Choroid plexus epithelial cell (primary cell): Measurements from ENCODE around the gene STAG1.
A peak's percentile ranks its signal among the peaks of the same experiment; 100 is the strongest.
"Not testable (repeated sequence)": the region's sequence is repeated elsewhere in the genome, so short reads cannot be mapped to it uniquely, and the experiment has no call there.

ENCODE experiments used
- DNase-seq: peaks from one replicate; pipeline ENCODE4 v3.0.0-alpha.2; 2010; ENCODE audit warnings: low read depth
- H3K4me3 ChIP-seq: 2 replicates; pipeline ENCODE4 v1.5.1; 2011; ENCODE audit warnings: low read depth, mild to moderate bottlenecking, control low read depth, low read length, moderate library complexity
- TF ChIP-seq, protein P1 (sequence below): conservative IDR thresholded peaks from 2 replicates; pipeline ENCODE4 v1.5.1; 2011; ENCODE audit warnings: low read depth, mild to moderate bottlenecking, control low read depth, inconsistent platforms, low read length, moderate library complexity

The STAG1 gene

DNA sequence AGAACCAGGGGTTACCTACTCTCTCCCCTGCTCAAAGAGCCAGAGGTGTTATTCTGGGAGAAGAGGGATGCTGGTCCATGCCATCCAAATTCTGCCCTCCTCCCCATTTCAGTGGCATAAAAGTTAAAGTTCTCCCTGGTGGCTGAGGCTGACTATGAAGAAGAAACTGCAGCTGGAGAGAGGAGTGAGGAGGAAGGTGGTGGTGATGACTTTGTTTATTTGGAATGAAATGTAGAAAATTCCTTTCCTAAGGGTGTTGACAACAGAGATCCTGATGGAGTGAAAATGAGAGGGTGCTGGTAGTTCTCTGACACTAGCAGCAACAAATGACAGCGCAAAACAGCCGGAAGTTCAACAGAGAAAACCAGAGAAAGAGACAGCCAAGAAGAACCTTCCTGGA is 401.6 kb downstream of the STAG1 start:
- TF ChIP-seq, protein P1, sequence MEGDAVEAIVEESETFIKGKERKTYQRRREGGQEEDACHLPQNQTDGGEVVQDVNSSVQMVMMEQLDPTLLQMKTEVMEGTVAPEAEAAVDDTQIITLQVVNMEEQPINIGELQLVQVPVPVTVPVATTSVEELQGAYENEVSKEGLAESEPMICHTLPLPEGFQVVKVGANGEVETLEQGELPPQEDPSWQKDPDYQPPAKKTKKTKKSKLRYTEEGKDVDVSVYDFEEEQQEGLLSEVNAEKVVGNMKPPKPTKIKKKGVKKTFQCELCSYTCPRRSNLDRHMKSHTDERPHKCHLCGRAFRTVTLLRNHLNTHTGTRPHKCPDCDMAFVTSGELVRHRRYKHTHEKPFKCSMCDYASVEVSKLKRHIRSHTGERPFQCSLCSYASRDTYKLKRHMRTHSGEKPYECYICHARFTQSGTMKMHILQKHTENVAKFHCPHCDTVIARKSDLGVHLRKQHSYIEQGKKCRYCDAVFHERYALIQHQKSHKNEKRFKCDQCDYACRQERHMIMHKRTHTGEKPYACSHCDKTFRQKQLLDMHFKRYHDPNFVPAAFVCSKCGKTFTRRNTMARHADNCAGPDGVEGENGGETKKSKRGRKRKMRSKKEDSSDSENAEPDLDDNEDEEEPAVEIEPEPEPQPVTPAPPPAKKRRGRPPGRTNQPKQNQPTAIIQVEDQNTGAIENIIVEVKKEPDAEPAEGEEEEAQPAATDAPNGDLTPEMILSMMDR: no peak
- H3K4me3 ChIP-seq: no peak overlapping the region
- DNase-seq: peak; percentile 83

DNA sequence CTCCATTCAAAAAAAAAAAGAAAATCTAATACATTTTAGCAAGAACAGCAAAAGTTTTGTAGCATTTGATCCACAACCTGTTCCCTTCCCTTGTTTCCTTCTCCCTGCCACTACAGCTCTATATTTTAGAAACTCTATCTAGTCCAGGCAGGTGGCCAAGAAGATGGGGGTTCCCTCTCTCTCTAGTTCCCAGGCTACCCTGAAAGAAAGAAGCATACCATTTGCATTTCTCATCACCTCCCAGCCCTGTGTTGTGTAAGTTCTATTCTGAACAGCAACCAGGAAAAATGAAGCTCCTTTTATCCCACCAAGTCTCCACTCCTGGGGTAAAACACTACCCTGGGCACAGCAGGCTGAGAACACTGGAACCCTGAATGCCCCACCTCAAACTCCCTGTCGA is 402.0 kb downstream of the STAG1 start:
- peak; percentile 98 for DNase-seq
- TF ChIP-seq, protein P1: no peak
- H3K4me3 ChIP-seq: no peak overlapping the region

DNA sequence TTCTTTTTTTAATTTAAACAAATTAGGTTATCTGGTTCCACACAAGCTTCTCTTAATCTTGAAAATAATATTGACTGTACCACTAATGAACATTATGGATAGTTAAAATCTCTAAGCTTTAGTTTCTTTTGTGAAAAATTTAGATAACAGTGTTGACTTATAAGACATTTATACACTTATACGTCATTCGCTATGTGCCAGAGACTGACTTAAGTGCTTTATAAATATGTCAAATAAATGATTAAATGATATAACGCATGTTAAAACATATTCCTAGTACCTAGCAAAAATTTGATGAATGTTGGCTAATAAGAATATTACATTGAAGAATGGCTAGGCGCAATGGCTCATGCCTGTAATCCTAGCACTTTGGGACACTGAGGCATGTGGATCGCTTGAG is 405.7 kb downstream of the STAG1 start:
- no peak for DNase-seq
- TF ChIP-seq, protein P1: no peak
- H3K4me3 ChIP-seq: no peak overlapping the region

DNA sequence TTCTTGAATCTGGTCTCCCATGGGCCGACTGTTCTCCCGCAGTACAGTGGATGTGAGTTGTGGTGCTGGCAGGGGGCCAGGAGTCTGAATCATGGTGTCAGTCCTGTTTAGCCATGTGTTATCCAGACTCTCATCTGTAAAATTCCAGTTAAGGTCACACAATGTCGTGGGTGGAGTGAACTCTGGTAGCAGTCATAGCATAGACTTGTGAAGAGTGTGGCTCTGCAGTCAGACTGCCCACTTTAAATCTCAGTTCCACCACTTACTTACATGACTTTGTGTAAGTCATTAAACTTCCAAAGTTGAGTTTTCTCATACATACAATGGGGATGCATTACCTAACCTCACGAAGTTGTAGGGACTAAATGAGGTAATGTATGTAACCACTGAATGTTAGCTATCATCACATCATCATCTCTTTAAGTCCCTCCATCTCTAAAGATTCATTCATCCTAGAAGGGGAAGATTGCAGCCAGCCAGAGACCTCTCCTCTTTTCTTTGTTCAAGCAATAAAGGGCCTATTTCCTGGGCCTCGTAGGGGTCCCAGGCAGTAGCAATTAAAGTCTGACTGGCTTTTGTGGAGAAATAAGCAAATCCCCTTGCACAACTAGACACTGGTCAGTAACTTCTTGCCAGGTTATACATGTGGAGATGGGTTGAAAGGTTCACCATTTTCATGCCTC is 408.2 kb downstream of the STAG1 start:
- no peak overlapping the region for H3K4me3 ChIP-seq
- TF ChIP-seq, protein P1: no peak
- peak; percentile 97 for DNase-seq

DNA sequence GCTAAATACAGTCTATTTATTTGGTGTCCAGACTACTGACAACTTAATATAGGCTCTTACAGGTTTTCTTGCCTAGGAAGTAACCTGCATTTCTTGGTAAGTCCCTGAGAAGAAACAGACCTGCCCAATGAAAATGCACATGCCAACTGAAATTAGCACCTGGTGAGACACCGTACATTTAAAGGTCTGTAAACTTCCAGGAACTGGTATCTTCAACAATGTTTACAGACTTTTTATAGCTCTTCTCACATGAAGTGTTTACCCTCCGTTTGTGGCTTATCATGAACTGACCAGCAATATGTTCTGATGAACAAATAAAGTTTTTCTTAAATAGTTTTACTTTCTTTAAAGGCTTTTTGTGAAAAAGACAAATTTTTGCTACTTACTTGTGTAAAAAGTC is 408.7 kb downstream of the STAG1 start:
- TF ChIP-seq, protein P1: no peak
- H3K4me3 ChIP-seq: no peak overlapping the region
- no peak for DNase-seq

DNA sequence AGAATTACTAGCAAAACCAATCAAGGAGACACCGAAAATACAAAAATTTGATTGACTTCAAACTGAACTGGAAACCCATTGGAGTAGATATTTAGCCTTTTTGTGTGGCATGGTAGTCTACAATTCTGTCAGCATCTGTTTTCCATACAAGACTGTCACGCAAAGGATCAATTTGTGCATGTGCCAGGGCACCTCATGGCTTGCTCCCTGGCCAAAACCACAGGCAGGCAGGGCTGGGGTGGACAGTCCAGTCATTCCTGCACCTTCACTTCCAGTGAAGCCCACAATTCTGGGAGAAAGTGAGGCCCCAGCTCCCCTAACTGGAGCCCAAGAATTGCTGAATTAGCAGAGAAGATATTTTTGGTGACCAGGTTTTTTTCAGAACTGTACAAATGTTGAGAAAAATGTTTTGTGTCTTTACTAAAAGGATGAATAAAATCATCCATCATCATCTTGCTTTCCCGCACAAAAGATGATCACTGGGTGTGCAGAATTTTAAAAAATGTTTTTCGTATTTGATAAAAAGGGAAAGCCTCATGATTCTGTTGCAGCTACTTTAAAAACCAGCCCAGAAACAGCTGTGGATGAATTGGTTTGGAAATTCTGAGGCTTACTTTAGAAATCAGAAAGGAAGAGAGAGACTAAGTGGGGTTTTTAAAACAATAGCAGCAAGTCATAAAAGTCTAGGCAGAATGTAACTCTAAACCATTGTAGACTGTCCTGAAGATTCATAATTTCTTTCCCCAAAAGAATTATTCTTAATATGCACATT is 415.7 kb downstream of the STAG1 start:
- no peak overlapping the region for H3K4me3 ChIP-seq
- no peak for DNase-seq
- TF ChIP-seq, protein P1: no peak

DNA sequence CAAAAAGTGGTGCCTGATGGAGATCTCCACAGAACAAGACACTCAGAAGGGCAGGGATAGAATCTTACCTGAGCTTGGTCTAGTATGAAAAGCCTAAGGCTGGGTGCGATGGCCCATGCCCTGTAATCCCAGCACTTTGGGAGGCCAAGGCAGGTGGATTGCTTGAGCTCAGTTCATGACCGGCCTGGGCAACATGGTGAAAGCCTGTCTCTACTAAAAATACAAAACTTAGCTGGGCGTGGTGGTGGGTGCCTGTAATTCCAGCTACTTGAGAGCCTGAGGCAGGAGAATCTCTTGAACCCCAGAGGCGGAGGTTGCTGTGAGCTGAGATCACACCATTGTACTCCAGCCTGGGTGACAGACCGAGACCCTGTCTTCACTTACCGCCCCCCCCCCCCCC is 417.5 kb downstream of the STAG1 start:
- not testable (repeated sequence) for H3K4me3 ChIP-seq, DNase-seq
